Left lung (tissue), 10 donors: Measurements from ENCODE around the gene RTN4RL1. TPM values are rescaled to one million over a fixed set of nuclear protein-coding genes. Genes with fewer than 3 reads are reported as not detected.
A peak's percentile ranks its signal among the peaks of the same experiment; 100 is the strongest.

ENCODE experiments used
- ATAC-seq: fragments of 200-7000 bp; cut with Tn5 transposase; one replicate; pipeline ENCODE4 v1.9.1; 2020; ENCODE audit warnings: moderate library complexity
- DNase-seq, 4 donors: peaks; one replicate each; pipeline ENCODE4 v3.0.0-alpha.2; 2013 to 2020
- H3K27ac ChIP-seq, 2 donors: fragments of 200-600 bp; sonication (generic) in 1 of 2; one replicate each; pipeline versions ENCODE4 v1.5.0 to v1.8.0; 2020 to 2021
- H3K27me3 ChIP-seq, 2 donors: fragments of 200-600 bp; sonication (generic) in 1 of 2; one replicate each; pipeline versions ENCODE4 v1.5.0 to v1.8.0; 2020 to 2021
- H3K36me3 ChIP-seq, 2 donors: fragments of 200-600 bp; sonication (generic) in 1 of 2; one replicate each; pipeline versions ENCODE4 v1.5.0 to v1.8.0; 2020 to 2021
- H3K4me1 ChIP-seq, 2 donors: fragments of 200-600 bp; one replicate each; pipeline ENCODE4 v1.8.0; 2021
- H3K4me3 ChIP-seq, 2 donors: fragments of 200-600 bp; sonication (generic) in 1 of 2; one replicate each; pipeline versions ENCODE4 v1.5.0 to v1.8.0; 2020 to 2021; ENCODE audit warnings: mild to moderate bottlenecking in 1 of 2
- H3K9me3 ChIP-seq, 2 donors: fragments of 200-600 bp; sonication (generic) in 1 of 2; one replicate each; pipeline versions ENCODE4 v1.5.0 to v1.8.0; 2020 to 2021
- CTCF ChIP-seq, 2 donors: fragments of 200-600 bp; sonication (generic) in 1 of 2; IDR thresholded peaks; one replicate each; pipeline versions ENCODE4 v1.5.0 to v1.8.0; 2021; ENCODE audit warnings: antibody characterized with exemption in 2 of 2
- intact Hi-C, 2 donors: fragments of 100-400 bp; cut with DNase I; formaldehyde crosslinking; loops; one replicate each; pipeline versions ENCODE4 v1.11.2 to v1.14.2; 2022
- polyA plus RNA-seq, 6 donors: library from polyadenylated mRNA; unstranded; fragments of 120-200 nt; gene quantifications; one replicate each; pipeline ENCODE4 v1.2.1, GENCODE V29; 2013; ENCODE audit not compliant: insufficient read length in 6 of 6
- total RNA-seq, 2 donors: library from RNA; stranded (reverse); fragmentation: NEBNext Ultra II Directional; extraction: Animal tissue kit (Norgen Biotek cat#: 25700); gene quantifications; one replicate each; pipeline ENCODE4 v1.2.1, GENCODE V29; 2021
- donor health status: DM: no; HTN: yes; CAD: no.
- donor health status: DM: no; HTN: no; CAD: no.

RTN4RL1 gene
- total and polyA plus RNA-seq, 8 donors: 0.34 to 5.1 (median 0.51) TPM

GRCh38 chr17:2011411-2012371, 13.4 kb downstream of the RTN4RL1 start:
- no peaks in the 10 kb centered on the region for H3K36me3 ChIP-seq
- H3K27ac ChIP-seq: peak overlapping the region; percentile 28 to 62
- no peaks in the 10 kb centered on the region for H3K27me3 ChIP-seq
- TF ChIP-seq CTCF (IDR thresholded peaks at IDR 0.05): no peak
- H3K4me1 ChIP-seq: peaks cover 8 to 13% of the 10 kb centered on the region in 2 donors
- intact Hi-C loops: no loop called here
- ATAC-seq: peak; percentile 84
- H3K9me3 ChIP-seq: no peaks in the 10 kb centered on the region
- no peak overlapping the region for H3K4me3 ChIP-seq
- DNase-seq: peak in 1 of 4 donors; percentile 57

- no peak overlapping the region for H3K27ac ChIP-seq
- H3K36me3 ChIP-seq: no peaks in the 10 kb centered on the region
- H3K9me3 ChIP-seq: no peaks in the 10 kb centered on the region
- intact Hi-C loops: no loop called here
- H3K4me1 ChIP-seq: peaks cover 8 to 13% of the 10 kb centered on the region in 2 donors
- no peak for TF ChIP-seq CTCF (IDR thresholded peaks at IDR 0.05)
- no peaks in the 10 kb centered on the region for H3K27me3 ChIP-seq
- no peak overlapping the region for H3K4me3 ChIP-seq
- no peak for ATAC-seq
- DNase-seq: no peak
Observed at GRCh38 chr17:2009737-2010136, 15.4 kb downstream of the RTN4RL1 start.

- Histone ChIP-seq H3K27me3 (no peaks in the 10 kb centered on the region), H3K36me3 (no peaks in the 10 kb centered on the region), H3K27ac (no peak overlapping the region), H3K9me3 (no peaks in the 10 kb centered on the region), H3K4me3 (no peak overlapping the region), H3K4me1 (peaks cover 8 to 13% of the 10 kb centered on the region in 2 donors)
- ATAC-seq (no peak), DNase-seq (no peak)
- intact Hi-C loops: no loop called here
- TF ChIP-seq CTCF (IDR thresholded peaks at IDR 0.05): no peak
Observed at GRCh38 chr17:2008332-2009126, 16.6 kb downstream of the RTN4RL1 start.

- no peak for ATAC-seq
- intact Hi-C loops: no loop called here
- Histone ChIP-seq H3K9me3 (no peaks in the 10 kb centered on the region), H3K27me3 (peaks cover 0 to 8% of the 10 kb centered on the region in 2 donors), H3K27ac (no peak overlapping the region), H3K36me3 (no peaks in the 10 kb centered on the region), H3K4me1 (peaks cover 7 to 9% of the 10 kb centered on the region in 2 donors), H3K4me3 (no peak overlapping the region)
- TF ChIP-seq CTCF (IDR thresholded peaks at IDR 0.05): no peak
- no peak for DNase-seq
Observed at GRCh38 chr17:2004435-2004952, 20.6 kb downstream of the RTN4RL1 start.
